Aorta (tissue), 5 donors: Measurements from ENCODE around the gene PSG1. TPM values are rescaled to one million over a fixed set of nuclear protein-coding genes. Genes with fewer than 3 reads are reported as not detected.
"Not testable (repeated sequence)": the region's sequence is repeated elsewhere in the genome, so short reads cannot be mapped to it uniquely, and the experiment has no call there.

Experiments
- ATAC-seq: fragments of 200-7000 bp; cut with Tn5 transposase; one replicate; pipeline ENCODE4 v1.9.1; 2022; ENCODE audit warnings: moderate library complexity; ENCODE audit not compliant: low FRiP score
- DNase-seq, 2 donors: peaks; one replicate each; pipeline ENCODE4 v3.0.0-alpha.2; 2020
- H3K27ac ChIP-seq, 2 donors: one replicate each; pipeline ENCODE4 v1.5.1; 2013; ENCODE audit warnings: low read length in 2 of 2, mild to moderate bottlenecking in 2 of 2, moderate library complexity in 2 of 2, control low read depth in 1 of 2, inconsistent platforms in 1 of 2, low read depth in 1 of 2
- H3K27me3 ChIP-seq, 2 donors: one replicate each; pipeline ENCODE4 v1.6.1; 2013; ENCODE audit warnings: control low read depth in 1 of 2, low read length in 1 of 2, mild to moderate bottlenecking in 1 of 2, moderate library complexity in 1 of 2; ENCODE audit not compliant: insufficient read depth in 2 of 2, control insufficient read depth in 1 of 2
- H3K36me3 ChIP-seq, 2 donors: one replicate each; pipeline ENCODE4 v1.6.1; 2013; ENCODE audit warnings: control low read depth in 1 of 2, low read length in 1 of 2, mild to moderate bottlenecking in 1 of 2; ENCODE audit not compliant: insufficient read depth in 2 of 2, control insufficient read depth in 1 of 2
- H3K4me1 ChIP-seq, 2 donors: one replicate each; pipeline ENCODE4 v1.6.1; 2013; ENCODE audit warnings: low read length in 2 of 2, control low read depth in 1 of 2, mild to moderate bottlenecking in 1 of 2, moderate library complexity in 1 of 2; ENCODE audit not compliant: insufficient read depth in 2 of 2, control insufficient read depth in 1 of 2
- H3K4me3 ChIP-seq, 2 donors: one replicate each; pipeline ENCODE4 v1.5.1; 2013; ENCODE audit warnings: low read length in 2 of 2, control low read depth in 1 of 2, mild to moderate bottlenecking in 1 of 2
- H3K9me3 ChIP-seq: one replicate; pipeline ENCODE4 v1.6.1; 2013; ENCODE audit warnings: mild to moderate bottlenecking, low read length; ENCODE audit not compliant: control insufficient read depth
- WGBS, 2 donors: extraction: QIAGEN DNeasy Blood & Tissue Kit; methylation state at CpG; one replicate each; pipeline ENCODE4 v1.1.7; 2013; 5-methylcytosine and 5-hydroxymethylcytosine counted together
- intact Hi-C, 2 donors: fragments of 100-400 bp; cut with DNase I; formaldehyde crosslinking; loops; one replicate each; pipeline versions ENCODE4 v1.14.2 to v1.15.0; 2022
- polyA plus RNA-seq, 2 donors: library from polyadenylated mRNA; stranded (reverse); fragments of 200-250 nt; gene quantifications; one replicate each; pipeline ENCODE4 v1.2.3, GENCODE V29; 2013
- total RNA-seq, 2 donors: library from RNA; stranded (reverse); fragmentation: NEBNext Ultra II Directional; extraction: Animal tissue kit (Norgen Biotek cat#: 25700); gene quantifications; one replicate each; pipeline ENCODE4 v1.2.1, GENCODE V29; 2021
- donor health status: healthy with polysubstance abuse.
- donor health status: Bipolar disorder and iron deficiency.
- donor health status: DM: no; HTN: no; CAD: no.
- donor health status: DM: no; HTN: no; CAD: no.
- donor health status: DM: yes; HTN: yes; CAD: no.

PSG1 gene
- total and polyA plus RNA-seq, 4 donors, result not detected

DNA sequence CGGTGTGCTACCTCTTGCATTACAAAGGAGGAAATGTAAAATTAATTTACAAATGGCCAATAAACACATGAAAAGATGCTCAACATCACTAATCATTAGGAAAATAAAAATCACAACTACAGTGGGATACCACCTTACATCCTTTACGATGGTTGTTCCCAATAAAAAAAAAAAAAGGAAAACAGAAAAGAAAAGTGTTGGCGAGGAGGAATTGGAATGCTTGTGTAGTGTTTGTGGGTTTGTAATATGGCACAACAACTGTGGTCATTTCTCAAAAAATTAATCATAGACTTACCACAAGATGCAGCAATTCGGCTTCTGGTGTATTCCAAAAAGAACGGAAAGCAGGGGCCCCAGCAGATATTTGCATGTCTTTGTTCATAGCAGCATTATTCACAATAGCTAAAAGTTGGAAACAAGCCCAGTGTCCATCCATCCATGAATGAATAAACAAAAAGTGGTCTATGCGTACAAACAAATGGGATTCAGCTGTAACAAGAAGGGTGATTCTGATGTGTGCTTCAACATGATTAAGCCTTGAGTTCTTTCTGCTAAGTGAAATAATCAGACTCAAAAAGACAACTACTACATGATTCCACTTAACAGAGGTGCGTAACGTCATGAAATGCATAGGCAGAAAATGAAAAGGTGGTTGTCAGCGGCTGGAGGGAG lies 58.1 kb downstream of the PSG1 start:
- intact Hi-C loops, H3K9me3 ChIP-seq: not testable (repeated sequence)

GRCh38 chr19:42819960-42820650 lies 59.4 kb downstream of the PSG1 start:
- H3K4me1 ChIP-seq, H3K27ac ChIP-seq, H3K4me3 ChIP-seq, H3K27me3 ChIP-seq, ATAC-seq, DNase-seq, H3K9me3 ChIP-seq, H3K36me3 ChIP-seq, intact Hi-C loops: not testable (repeated sequence)
- 53 to 57% methylated on average over 5 of the region's 5 CpGs for WGBS, 2 donors

More for the DNA sequence above, 58.1 kb downstream of the PSG1 start:
- not testable (repeated sequence) for H3K27me3 ChIP-seq, H3K4me1 ChIP-seq, DNase-seq, ATAC-seq, H3K36me3 ChIP-seq, H3K4me3 ChIP-seq, H3K27ac ChIP-seq
- WGBS, 2 donors, result 84 to 92% methylated on average over 9 of the region's 9 CpGs

DNA sequence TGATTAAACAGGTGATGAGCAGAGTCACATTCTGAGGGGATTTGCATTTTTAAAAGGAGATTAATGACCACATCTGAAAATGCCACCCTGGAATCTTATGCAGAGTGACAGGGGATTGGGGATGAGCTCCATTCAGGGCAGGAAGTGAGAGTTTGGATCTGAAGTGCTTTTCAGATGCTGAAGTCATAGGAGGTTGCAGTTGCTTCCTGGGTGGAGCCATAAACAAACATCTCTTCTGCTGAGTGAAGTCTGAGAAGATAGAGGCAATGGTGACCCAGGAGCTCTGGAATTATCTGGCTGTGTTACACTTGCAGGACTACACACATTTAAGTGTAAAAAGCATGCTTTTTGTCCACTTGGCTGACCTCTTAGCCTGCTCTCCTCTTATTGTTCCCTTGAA lies 62.6 kb downstream of the PSG1 start:
- intact Hi-C loops, result no loop called here
- no peak for DNase-seq
- H3K4me1 ChIP-seq, result no peaks in the 10 kb centered on the region
- ATAC-seq, result no peak
- no peak overlapping the region for H3K4me3 ChIP-seq
- no peaks in the 10 kb centered on the region for H3K27me3 ChIP-seq
- H3K36me3 ChIP-seq, result no peaks in the 10 kb centered on the region
- H3K27ac ChIP-seq, result no peak overlapping the region
- H3K9me3 ChIP-seq, result no peaks in the 10 kb centered on the region

Other genes starting within 250 kb of the PSG1 start
- not detected for gene PSG3, start 139.2 kb downstream of the PSG1 start, total RNA-seq
- not detected for gene PSG3, start 139.2 kb downstream of the PSG1 start, polyA plus RNA-seq
- gene PSG8, start 114.0 kb downstream of the PSG1 start, total RNA-seq, result not detected
- not detected for gene PSG8, start 114.0 kb downstream of the PSG1 start, polyA plus RNA-seq
- not detected for gene PSG6, start 38.2 kb upstream of the PSG1 start, total RNA-seq
- gene PSG6, start 38.2 kb upstream of the PSG1 start, polyA plus RNA-seq, result not detected
- gene PSG7, start 57.5 kb upstream of the PSG1 start, total RNA-seq, result not detected
- gene PSG7, start 57.5 kb upstream of the PSG1 start, polyA plus RNA-seq, result not detected
- gene PSG11, start 146.8 kb upstream of the PSG1 start, total RNA-seq, result not detected
- not detected for gene PSG11, start 146.8 kb upstream of the PSG1 start, polyA plus RNA-seq
- not detected for gene PSG2, start 203.0 kb upstream of the PSG1 start, total RNA-seq
- gene PSG2, start 203.0 kb upstream of the PSG1 start, polyA plus RNA-seq, result not detected